IMR-90 (cell line): Measurements from ENCODE around the gene C13orf46. TPM values are rescaled to one million over a fixed set of nuclear protein-coding genes. Genes with fewer than 3 reads are reported as not detected.

ENCODE experiments used
- ATAC-seq: fragments of 200-7000 bp; cut with Tn5 transposase; 2 replicates; pipeline ENCODE4 v1.9.1; 2020; ENCODE audit warnings: low read depth, mild to moderate bottlenecking, moderate library complexity
- BruUV-seq: library from RNA; stranded (reverse); fragments of 400-500 nt; replicated peaks from 2 replicates; lab custom pipeline; 2021; lab: Mats Ljungman, UMichigan
- CTCF ChIA-PET: fragments of 300-600 bp; formaldehyde crosslinking; extraction: SDS; loops from one replicate; lab custom pipeline; 2021; ENCODE audit warnings: antibody characterized with exemption; lab: Yijun Ruan, JAX
- POLR2A ChIA-PET: fragments of 300-600 bp; sonication (Branson Sonifier 250); formaldehyde crosslinking; loops from one replicate; lab custom pipeline; 2022; ENCODE audit warnings: antibody characterized with exemption; ENCODE audit not compliant: unreplicated experiment; lab: Charles Lee
- DNase-seq: peaks from one replicate; pipeline ENCODE4 v3.0.0; 2013
- H2AFZ ChIP-seq: replicated peaks from 2 replicates; pipeline ENCODE3; 2013; ENCODE audit warnings: low read length, mild to moderate bottlenecking; ENCODE audit not compliant: poor library complexity
- H2AK5ac ChIP-seq: 2 replicates; pipeline ENCODE4 v1.6.1; 2013; ENCODE audit warnings: low read depth, low read length, inconsistent platforms
- H2AK9ac ChIP-seq: replicated peaks from 2 replicates; pipeline ENCODE3; 2013; ENCODE audit warnings: mild to moderate bottlenecking, low read depth, low read length, moderate library complexity; ENCODE audit not compliant: poor library complexity
- H2BK120ac ChIP-seq: 2 replicates; pipeline ENCODE4 v1.6.1; 2013; ENCODE audit warnings: low read depth, low read length, inconsistent platforms
- H2BK15ac ChIP-seq: 3 replicates; pipeline ENCODE4 v1.6.1; 2013; ENCODE audit warnings: low read depth, low read length, inconsistent platforms
- H2BK20ac ChIP-seq: 2 replicates; pipeline ENCODE4 v1.6.1; 2013; ENCODE audit warnings: low read depth, mild to moderate bottlenecking, inconsistent platforms, low read length, moderate library complexity
- H2BK5ac ChIP-seq: 2 replicates; pipeline ENCODE4 v1.6.1; 2013; ENCODE audit warnings: mild to moderate bottlenecking, low read depth, low read length, inconsistent platforms; ENCODE audit not compliant: poor library complexity, severe bottlenecking
- H3K14ac ChIP-seq: replicated peaks from 2 replicates; pipeline ENCODE4 v1.6.1; 2013; ENCODE audit warnings: low read depth, low read length, inconsistent platforms
- H3K18ac ChIP-seq: 2 replicates; pipeline ENCODE4 v1.6.1; 2013; ENCODE audit warnings: low read depth, low read length, control low read depth
- H3K23ac ChIP-seq: 2 replicates; pipeline ENCODE4 v1.6.1; 2013; ENCODE audit warnings: low read depth, low read length, inconsistent platforms
- H3K27ac ChIP-seq: 2 replicates; pipeline ENCODE4 v1.5.1; 2013; ENCODE audit warnings: mild to moderate bottlenecking, control low read depth, low read length; ENCODE audit not compliant: insufficient read depth
- H3K27me3 ChIP-seq: 2 replicates; pipeline ENCODE4 v1.6.1; 2013; ENCODE audit warnings: low read length; ENCODE audit not compliant: control insufficient read depth, insufficient read depth
- H3K36me3 ChIP-seq: 2 replicates; pipeline ENCODE4 v1.6.1; 2013; ENCODE audit warnings: low read length, mixed read lengths; ENCODE audit not compliant: control insufficient read depth, insufficient read depth
- H3K4ac ChIP-seq: 2 replicates; pipeline ENCODE4 v1.6.1; 2013; ENCODE audit warnings: low read depth, low read length, inconsistent platforms
- H3K4me1 ChIP-seq: 2 replicates; pipeline ENCODE4 v1.6.1; 2013; ENCODE audit warnings: low read length, mixed read lengths; ENCODE audit not compliant: control insufficient read depth, insufficient read depth
- H3K4me2 ChIP-seq: 2 replicates; pipeline ENCODE4 v1.6.1; 2013; ENCODE audit warnings: low read depth, mild to moderate bottlenecking, control low read depth, low read length, moderate library complexity
- H3K4me3 ChIP-seq: 2 replicates; pipeline ENCODE4 v1.5.1; 2013; ENCODE audit warnings: low read depth, mild to moderate bottlenecking, control low read depth, low read length, moderate library complexity; ENCODE audit not compliant: insufficient read depth
- H3K56ac ChIP-seq: 2 replicates; pipeline ENCODE4 v1.6.1; 2013; ENCODE audit warnings: low read length, inconsistent platforms; ENCODE audit not compliant: insufficient read depth; ENCODE audit errors: extremely low read depth
- H3K79me1 ChIP-seq, 2 experiments: 2 replicates each; pipeline ENCODE4 v1.6.1; 2013; ENCODE audit warnings: low read length in 2 of 2, inconsistent platforms in 1 of 2, low read depth in 1 of 2
- H3K9ac ChIP-seq: 2 replicates; pipeline ENCODE4 v1.6.1; 2013; ENCODE audit warnings: low read depth, low read length, control low read depth
- H3K9me1 ChIP-seq: 2 replicates; pipeline ENCODE4 v1.6.1; 2013; ENCODE audit warnings: low read length, inconsistent platforms; ENCODE audit not compliant: insufficient read depth
- H3K9me3 ChIP-seq: 2 replicates; pipeline ENCODE4 v1.6.1; 2013; ENCODE audit warnings: low read length; ENCODE audit not compliant: control insufficient read depth, insufficient read depth
- H4K20me1 ChIP-seq: 2 replicates; pipeline ENCODE4 v1.6.1; 2013; ENCODE audit warnings: low read length, inconsistent platforms; ENCODE audit not compliant: insufficient read depth
- H4K5ac ChIP-seq: 2 replicates; pipeline ENCODE4 v1.6.1; 2013; ENCODE audit warnings: mild to moderate bottlenecking, low read depth, low read length, control low read depth
- H4K8ac ChIP-seq, 2 experiments: 2 replicates each; pipeline ENCODE4 v1.6.1; 2013; ENCODE audit warnings: low read depth in 2 of 2, low read length in 2 of 2, control low read depth in 1 of 2, inconsistent platforms in 1 of 2
- H4K91ac ChIP-seq: 2 replicates; pipeline ENCODE4 v1.6.1; 2013; ENCODE audit warnings: low read depth, low read length, inconsistent platforms; ENCODE audit not compliant: insufficient read depth
- BHLHE40 ChIP-seq: fragments of 150-350 bp; IDR thresholded peaks from 2 replicates; pipeline ENCODE4 v1.6.1; 2016; ENCODE audit warnings: mild to moderate bottlenecking, low read depth, low read length
- CEBPB ChIP-seq: IDR thresholded peaks from 2 replicates; pipeline ENCODE4 v1.6.1; 2012; ENCODE audit warnings: low read depth, low read length, improper control_type of control experiment
- CHD1 ChIP-seq: IDR thresholded peaks from 2 replicates; pipeline ENCODE4 v1.6.1; 2012; ENCODE audit warnings: low read depth, low read length, improper control_type of control experiment
- CTCF ChIP-seq: conservative IDR thresholded peaks from 2 replicates; pipeline ENCODE4 v1.5.1; 2012; ENCODE audit warnings: mild to moderate bottlenecking, low read depth, low read length, improper control_type of control experiment
- ELK1 ChIP-seq: fragments of 150-350 bp; IDR thresholded peaks from 2 replicates; pipeline ENCODE4 v1.6.1; 2016; ENCODE audit warnings: low read depth, mild to moderate bottlenecking, low read length, moderate library complexity, borderline replicate concordance
- MAFK ChIP-seq: IDR thresholded peaks from 2 replicates; pipeline ENCODE4 v1.6.1; 2012; ENCODE audit warnings: low read depth, low read length, improper control_type of control experiment
- MAZ ChIP-seq: IDR thresholded peaks from 2 replicates; pipeline ENCODE4 v1.6.1; 2012; ENCODE audit warnings: low read depth, mild to moderate bottlenecking, low read length, improper control_type of control experiment, moderate library complexity, borderline replicate concordance
- MXI1 ChIP-seq: IDR thresholded peaks from 2 replicates; pipeline ENCODE4 v1.6.1; 2012; ENCODE audit warnings: low read depth, mild to moderate bottlenecking, low read length, moderate library complexity, borderline replicate concordance
- POLR2A ChIP-seq: IDR thresholded peaks from 2 replicates; pipeline ENCODE4 v1.6.1; 2012; ENCODE audit warnings: mild to moderate bottlenecking, low read depth, low read length
- RAD21 ChIP-seq: IDR thresholded peaks from 2 replicates; pipeline ENCODE4 v1.6.1; 2012; ENCODE audit warnings: low read length, improper control_type of control experiment
- RCOR1 ChIP-seq: IDR thresholded peaks from 2 replicates; pipeline ENCODE4 v1.6.1; 2012; ENCODE audit warnings: mild to moderate bottlenecking, low read length, improper control_type of control experiment; ENCODE audit not compliant: insufficient replicate concordance
- RFX5 ChIP-seq: IDR thresholded peaks from 2 replicates; pipeline ENCODE4 v1.8.0; 2012; ENCODE audit warnings: low read depth, mild to moderate bottlenecking, low read length, moderate library complexity
- SMC3 ChIP-seq: fragments of 150-350 bp; IDR thresholded peaks from 2 replicates; pipeline ENCODE4 v1.6.1; 2016; ENCODE audit warnings: low read depth, mild to moderate bottlenecking, antibody characterized with exemption, low read length, moderate library complexity
- USF2 ChIP-seq: fragments of 150-350 bp; IDR thresholded peaks from 2 replicates; pipeline ENCODE4 v1.6.1; 2017; ENCODE audit warnings: mild to moderate bottlenecking, antibody characterized with exemption, low read length, low read depth
- WGBS, 2 experiments: methylation state at CpG; one replicate each; pipeline versions ENCODE4 v1.1.5 to v1.1.7; 2013; ENCODE audit warnings: missing lambda C conversion rate in 2 of 2; ENCODE audit not compliant: insufficient read length in 1 of 2; ENCODE audit errors: extremely low coverage in 2 of 2; 5-methylcytosine and 5-hydroxymethylcytosine counted together
- dilution Hi-C: fragments of 300-500 bp; cut with HindIII; formaldehyde crosslinking; loops from one replicate; pipeline ENCODE4 v1.14.3; 2018; ENCODE audit warnings: low sequenced_read_pairs; ENCODE audit not compliant: unreplicated experiment
- in situ Hi-C: fragments of 300-500 bp; cut with MboI; formaldehyde crosslinking; loops from 3 replicates; pipeline ENCODE4 v1.14.3; 2019; ENCODE audit warnings: low sequenced_read_pairs, inconsistent platforms, mixed read lengths
- intact Hi-C: fragments of 100-400 bp; cut with micrococcal nuclease; formaldehyde crosslinking; loops from 2 replicates; pipeline ENCODE4 v1.10.0; 2022
- polyA plus RNA-seq, 3 experiments: library from polyadenylated mRNA; depleted of rRNA; stranded (reverse); fragments of >200 nt; gene quantifications; 2 replicates each; pipeline ENCODE4 v1.2.3, GENCODE V29; 2012; ENCODE audit warnings: low replicate concordance in 1 of 3
- total RNA-seq: library from RNA; depleted of rRNA; stranded (reverse); fragments of >200 nt; gene quantifications from 2 replicates; pipeline ENCODE4 v1.2.3, GENCODE V29; 2012

The C13orf46 gene
- total and polyA plus RNA-seq, 2 of the 4 experiments (the other 2 are of a cell fraction): under 0.01 to 2.1 TPM

GRCh38 chr13:113950451-113951245 lies 23.2 kb downstream of the C13orf46 start:
- ATAC-seq (no peak), DNase-seq (no peak)
- H2AK5ac ChIP-seq: peak overlapping the region; percentile 92
- ChIA-PET CTCF (no interaction called here), POLR2A (no interaction called here)
- H2AFZ ChIP-seq: peak overlapping the region; percentile 80
- peaks cover 2% of the 10 kb centered on the region; the same call in 1 of the 2 replicates for H3K9me3 ChIP-seq
- 0 out of 2 replicates have a peak overlapping the region, but pooled peaks have one; percentile 29 for H2BK20ac ChIP-seq
- peak overlapping the region; percentile 62 for H2AK9ac ChIP-seq
- 0 out of 2 replicates have a peak overlapping the region, but pooled peaks have one; percentile 15 for H3K56ac ChIP-seq
- intact Hi-C loops: loop anchor here (1.0 kb wide), 1 partner anchor 276 kb away; no protein-coding TSS in a partner anchor
- no peak overlapping the region for H3K14ac ChIP-seq
- H3K9ac ChIP-seq: no peak overlapping the region
- peaks cover 0 to 35% of the 10 kb centered on the region in 2 experiments; a peak in 3 of 4 replicates for H3K79me1 ChIP-seq
- no peak overlapping the region for H3K4me2 ChIP-seq
- dilution Hi-C loops: no loop called here
- H3K9me1 ChIP-seq: peaks cover 10% of the 10 kb centered on the region
- H4K20me1 ChIP-seq: peaks cover 13% of the 10 kb centered on the region
- peaks cover 13% of the 10 kb centered on the region for H3K4me1 ChIP-seq
- H3K4me3 ChIP-seq: no peak overlapping the region
- H3K27me3 ChIP-seq: no peaks in the 10 kb centered on the region
- H2BK5ac ChIP-seq: no peak overlapping the region
- H4K8ac ChIP-seq: peak overlapping the region in 1 of 2 experiments; percentile 81; a peak in 1 of 4 replicates
- H3K23ac ChIP-seq: no peak overlapping the region
- peak overlapping the region; percentile 60 for H3K4ac ChIP-seq
- WGBS, 2 experiments: 87% methylated on average over 14 of the region's 24 CpGs; no CpG with 5 or more reads in 1 of the 2 experiments
- no peak overlapping the region for H2BK15ac ChIP-seq
- peaks cover 22% of the 10 kb centered on the region for H3K36me3 ChIP-seq
- H3K18ac ChIP-seq: no peak overlapping the region
- 0 out of 2 replicates have a peak overlapping the region, but pooled peaks have one; percentile 44 for H4K91ac ChIP-seq
- no peak overlapping the region for H3K27ac ChIP-seq
- H4K5ac ChIP-seq: no peak overlapping the region
- H2BK120ac ChIP-seq: peak overlapping the region; percentile 61; the same call in 1 of the 2 replicates
- BruUV-seq: no TSS peak
- in situ Hi-C loops: no loop called here
- TF ChIP-seq RAD21 (no peak), SMC3 (no peak), RFX5 (no peak), BHLHE40 (no peak), POLR2A (no peak), USF2 (no peak), CEBPB (no peak), MAFK (no peak), CTCF (no peak), MAZ (no peak), MXI1 (no peak), CHD1 (no peak), ELK1 (no peak), RCOR1 (no peak)
